Lung microvascular endothelial cell (primary cell): ENCODE measurements around the gene RNF212B. TPM values are rescaled to one million over a fixed set of nuclear protein-coding genes. Genes with fewer than 3 reads are reported as not detected.
"Not testable (repeated sequence)": the region's sequence is repeated elsewhere in the genome, so short reads cannot be mapped to it uniquely, and the experiment has no call there.

ENCODE experiments used
- DNase-seq, 2 donors: peaks; one replicate each; pipeline versions ENCODE4 v3.0.0 to v3.0.0-alpha.2; 2010; ENCODE audit warnings: low read depth in 2 of 2
- total RNA-seq: library from RNA; depleted of rRNA; stranded (reverse); fragments of >200 nt; gene quantifications from 2 replicates; pipeline ENCODE4 v1.2.1, GENCODE V29; 2014

Gene RNF212B, protein sequence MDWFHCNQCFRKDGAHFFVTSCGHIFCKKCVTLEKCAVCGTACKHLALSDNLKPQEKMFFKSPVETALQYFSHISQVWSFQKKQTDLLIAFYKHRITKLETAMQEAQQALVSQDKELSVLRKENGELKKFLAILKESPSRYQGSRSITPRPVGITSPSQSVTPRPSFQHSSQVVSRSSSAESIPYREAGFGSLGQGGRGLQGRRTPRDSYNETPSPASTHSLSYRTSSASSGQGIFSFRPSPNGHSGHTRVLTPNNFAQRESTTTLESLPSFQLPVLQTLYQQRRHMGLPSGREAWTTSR
- total RNA-seq: not detected in 2 replicates

DNA sequence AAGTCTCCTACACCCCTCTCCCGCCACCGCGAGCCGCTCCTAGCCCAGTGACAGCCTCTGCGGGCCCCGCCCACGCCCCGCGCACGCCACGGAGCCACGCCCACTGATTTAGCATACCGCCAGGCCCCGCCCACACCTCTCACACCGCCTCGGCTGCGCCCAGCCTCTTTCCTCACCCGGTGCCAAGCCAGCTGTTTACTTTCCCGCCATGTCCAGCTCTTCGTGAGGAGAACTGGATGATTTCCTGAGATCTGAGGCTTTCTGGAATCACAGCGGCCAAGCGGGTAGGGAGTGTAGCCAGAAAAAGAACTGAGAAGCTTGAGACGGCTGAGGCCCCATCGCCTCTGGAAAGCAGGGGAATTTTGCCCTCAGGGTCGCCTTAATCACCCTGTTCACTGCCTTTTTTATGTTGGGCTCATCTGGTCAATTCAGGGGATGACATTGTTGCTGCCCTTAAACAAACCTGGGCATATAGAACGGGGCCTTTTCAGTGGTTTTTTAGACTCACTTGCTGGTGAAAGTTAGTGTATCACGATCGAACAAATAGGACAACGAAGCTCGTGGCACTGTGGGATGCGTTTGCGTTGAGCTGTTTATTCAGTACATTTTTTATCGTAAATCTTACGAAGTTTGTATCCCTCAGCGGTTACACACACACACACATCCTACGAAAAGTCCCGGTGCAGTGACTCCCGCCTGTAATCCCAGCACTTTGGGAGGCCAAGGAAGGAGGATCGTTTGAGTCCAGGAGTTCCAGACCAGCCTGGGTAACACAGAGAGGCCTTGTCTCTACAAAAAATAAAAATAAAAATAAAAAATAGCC, at the start of gene RNF212B:
TSS of gene RNF212B (plus strand) at position 165 of the 823 bp plus-strand sequence. CDS start 2,410 bp downstream, outside the sequence.
- DNase-seq: peak; percentile 62 to 81

DNA sequence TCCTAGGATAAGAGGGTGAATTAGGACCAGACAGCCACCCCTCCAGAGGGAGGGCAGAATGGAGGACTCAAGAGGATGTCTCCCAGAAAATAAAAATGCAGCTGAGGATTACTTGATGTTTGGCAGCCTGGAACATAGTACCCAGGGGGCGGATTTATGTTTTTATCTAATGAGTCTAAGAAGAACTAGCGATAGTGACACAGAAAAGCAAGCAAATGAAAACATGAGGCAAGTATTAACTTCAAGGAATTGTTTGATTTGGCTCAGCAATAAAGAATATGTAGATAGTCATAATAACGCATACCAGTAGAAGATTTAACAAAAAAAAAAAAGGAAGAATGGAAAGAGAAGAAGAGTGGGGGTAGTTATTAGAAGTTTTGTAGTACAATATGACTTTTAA, 44.3 kb upstream of the RNF212B start:
- no peak for DNase-seq

DNA sequence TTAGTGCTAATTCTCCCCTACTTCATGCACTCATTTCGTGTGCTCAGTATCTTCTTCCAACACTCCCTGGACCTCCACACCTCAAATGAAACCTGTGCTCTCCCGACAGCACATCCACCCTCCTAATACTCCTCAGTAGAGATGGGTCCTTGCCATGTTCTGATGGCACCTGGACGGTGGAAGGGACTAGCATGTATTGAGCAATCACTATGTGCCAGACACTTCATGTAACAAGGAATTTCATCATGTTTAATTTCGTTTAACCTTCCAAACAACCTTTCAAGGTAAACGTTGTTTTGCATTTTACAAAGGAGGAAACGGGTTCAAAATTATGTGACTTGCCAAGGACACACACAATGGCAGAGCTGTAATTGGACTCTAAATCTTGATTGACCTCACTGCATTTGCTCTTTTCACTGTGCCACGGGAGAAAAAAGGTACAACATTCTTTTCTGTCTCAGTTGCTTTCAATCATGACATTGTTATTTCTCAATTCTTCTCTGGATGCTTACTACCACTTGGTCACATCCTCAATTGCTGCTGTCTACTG, 42.1 kb upstream of the RNF212B start:
- no peak for DNase-seq

DNA sequence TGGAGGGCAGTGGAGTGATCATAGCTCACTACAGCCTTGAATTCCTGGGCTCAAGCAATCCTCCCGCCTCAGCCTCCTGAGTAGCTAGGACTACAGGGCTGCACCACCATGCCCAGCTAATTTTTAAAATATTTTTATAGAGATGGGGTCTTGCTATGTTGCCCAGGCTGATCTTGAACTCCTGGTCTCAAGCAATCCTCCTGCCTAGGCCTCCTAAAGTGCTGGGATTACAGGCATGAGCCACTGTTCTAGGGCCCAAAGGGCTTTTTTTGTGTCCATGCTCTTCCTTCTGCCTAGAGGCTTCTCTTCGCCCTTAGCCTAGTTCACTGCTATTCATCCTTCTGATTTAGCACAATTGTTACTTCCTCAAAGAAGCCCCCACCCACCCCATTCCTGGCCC, 41.2 kb upstream of the RNF212B start:
- DNase-seq: not testable (repeated sequence)

DNA sequence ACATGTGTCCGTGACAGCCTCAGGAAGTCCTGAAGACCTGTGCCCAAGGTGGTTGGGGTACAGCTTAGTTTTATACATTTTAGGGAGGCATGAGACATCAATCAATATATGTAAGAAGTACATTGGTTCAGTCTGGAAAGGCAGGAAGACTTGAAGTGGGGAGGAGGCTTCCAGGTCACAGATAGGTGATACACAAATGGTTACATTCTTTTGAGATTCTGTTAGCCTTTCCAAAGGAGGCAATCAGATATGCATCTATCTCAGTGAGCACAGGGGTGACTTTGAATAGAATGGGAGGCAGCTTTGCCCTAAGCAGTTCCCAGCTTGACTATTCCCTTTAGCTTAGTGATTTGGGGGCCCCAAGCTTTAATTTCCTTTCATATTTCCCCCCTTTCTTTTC, 38.6 kb upstream of the RNF212B start:
- not testable (repeated sequence) for DNase-seq

DNA sequence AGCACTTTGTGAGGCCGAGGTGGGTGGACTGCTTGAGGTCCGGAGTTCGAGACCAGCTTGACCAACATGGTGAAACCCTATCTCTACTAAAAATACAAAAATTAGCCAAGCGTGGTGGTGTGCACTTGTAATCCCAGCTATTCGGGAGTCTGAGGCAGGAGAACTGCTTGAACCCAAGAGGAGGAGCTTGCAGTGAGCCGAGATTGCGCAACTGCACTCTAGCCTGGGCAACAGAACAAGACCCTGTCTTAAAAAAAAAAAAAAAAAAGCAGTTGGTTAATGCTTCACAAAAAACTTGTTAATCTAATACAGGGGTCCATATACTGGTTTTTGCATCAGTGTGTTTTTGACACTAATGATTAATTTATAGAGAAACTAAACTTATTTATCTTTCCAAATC, 35.7 kb upstream of the RNF212B start:
- DNase-seq: no peak

DNA sequence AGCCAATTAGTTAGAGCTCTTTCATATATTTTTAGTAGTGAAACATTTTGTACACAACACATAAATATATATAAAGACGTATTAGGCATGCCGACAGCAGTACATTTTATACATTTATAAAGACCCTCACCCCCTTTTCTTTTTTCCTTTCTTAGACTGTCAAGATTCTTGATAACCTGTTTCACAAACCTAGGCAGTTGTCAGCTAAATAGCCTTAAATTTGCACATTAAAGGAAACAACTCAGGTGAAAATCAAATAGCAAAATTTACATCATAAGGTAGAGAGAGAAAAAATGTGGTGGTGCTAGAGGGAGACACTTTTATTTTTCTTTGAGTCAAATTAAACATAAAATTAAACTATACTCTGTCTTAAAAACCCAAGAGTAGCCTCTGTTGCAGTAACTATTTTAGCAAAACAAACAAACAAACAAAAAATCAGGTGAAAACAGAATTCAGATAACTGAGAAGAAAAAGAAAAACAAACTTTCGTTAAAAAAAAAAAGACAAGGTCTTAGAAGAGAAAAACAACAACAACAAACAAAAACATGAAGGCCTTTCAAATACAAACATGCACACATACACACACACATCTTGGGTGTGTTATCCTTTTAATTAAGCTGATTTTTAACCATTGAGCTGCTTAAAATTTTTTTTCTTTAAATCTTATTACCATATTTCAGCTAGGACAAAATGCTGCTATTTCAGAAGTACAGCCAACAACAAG, 31.2 kb upstream of the RNF212B start:
- no peak for DNase-seq

DNA sequence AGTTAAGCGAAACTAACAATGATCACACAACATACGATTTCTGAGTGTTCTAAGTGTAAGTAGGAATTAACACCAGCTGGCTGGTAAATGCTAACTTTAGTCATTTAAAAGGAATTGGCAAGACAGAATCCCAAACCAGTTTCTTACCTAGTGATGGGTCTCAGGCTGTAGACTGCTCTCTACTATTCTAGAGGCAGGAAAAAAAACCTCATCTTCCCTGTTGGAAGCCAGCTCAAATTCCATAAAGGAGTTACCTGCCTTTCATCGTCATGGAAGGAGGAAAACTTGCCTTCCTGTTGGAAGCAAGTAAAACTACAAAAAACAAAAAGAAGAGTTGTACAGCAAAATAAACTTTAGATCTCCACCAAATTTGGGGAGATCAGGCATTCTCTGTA, 30.6 kb upstream of the RNF212B start:
- DNase-seq: no peak

DNA sequence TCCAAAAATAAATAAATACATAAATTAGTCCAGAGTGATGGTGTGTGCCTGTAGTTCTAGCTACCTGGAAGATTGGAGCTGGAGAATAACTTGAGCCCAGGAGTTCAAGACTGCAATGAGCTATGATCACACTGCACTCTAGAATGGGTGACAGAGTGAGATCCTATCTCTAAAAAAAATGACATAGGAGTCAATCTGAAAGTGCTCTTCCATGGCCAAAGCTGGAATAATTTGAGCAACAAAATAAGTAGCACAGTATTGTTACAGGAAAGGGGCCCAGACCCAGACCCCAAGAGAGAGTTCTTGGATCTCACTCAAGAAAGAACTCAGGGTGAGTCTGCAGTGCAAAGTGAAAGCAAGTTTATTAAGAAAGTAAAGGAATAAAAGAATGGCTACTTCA, 29.4 kb upstream of the RNF212B start:
- no peak for DNase-seq

DNA sequence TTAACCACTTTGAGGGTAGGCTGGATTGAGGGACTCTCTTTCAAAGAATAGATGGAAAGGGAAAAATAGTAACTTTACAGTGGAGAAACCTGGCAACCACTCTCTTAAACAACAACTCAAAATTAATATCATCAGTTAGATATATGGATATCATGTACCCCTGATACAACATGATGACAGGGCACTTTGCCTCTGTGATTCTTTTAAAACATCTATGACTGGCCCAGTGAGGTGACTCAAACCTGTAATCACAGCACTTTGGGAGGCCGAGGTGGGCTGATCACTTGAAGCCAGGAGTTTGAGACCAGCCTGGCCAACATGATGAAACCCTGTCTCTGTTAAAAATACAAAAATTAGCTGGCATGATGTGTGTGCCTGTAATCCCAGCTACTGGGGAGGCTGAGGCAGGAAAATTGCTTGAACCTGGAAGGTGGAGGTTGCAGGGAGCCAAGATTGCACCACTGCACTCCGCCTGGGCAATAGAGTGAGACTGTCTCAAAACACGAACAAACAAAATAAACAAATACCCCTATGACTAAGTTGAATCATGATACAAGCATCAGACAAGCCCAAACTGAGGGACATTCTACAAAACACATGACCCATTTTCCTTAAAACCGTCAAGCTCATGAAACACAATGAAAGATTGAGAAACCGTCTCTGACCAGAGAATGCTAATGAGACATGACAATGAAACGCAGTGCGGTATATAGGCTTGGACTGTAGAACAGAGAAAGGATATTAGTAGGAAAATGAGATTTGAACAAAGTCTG, 27.9 kb upstream of the RNF212B start:
- DNase-seq: no peak

DNA sequence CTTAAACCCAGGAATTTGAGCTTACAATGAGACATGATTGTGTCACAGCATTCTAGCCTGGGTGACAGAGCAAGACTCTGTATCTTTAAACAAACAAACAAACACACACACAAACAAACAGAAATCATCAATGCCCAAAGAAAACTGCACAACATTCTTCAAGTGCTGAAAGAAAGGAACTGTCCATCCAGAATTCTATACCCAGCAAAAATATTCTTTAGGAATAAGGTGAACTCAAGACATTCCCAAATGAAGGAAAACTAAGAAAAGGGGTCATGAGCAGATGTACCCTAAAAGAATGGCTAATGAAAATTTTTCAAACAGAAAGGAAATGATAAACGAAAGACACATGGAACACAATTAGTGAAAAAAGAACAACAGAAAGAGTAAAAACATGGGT, 22.3 kb upstream of the RNF212B start:
- DNase-seq: no peak

DNA sequence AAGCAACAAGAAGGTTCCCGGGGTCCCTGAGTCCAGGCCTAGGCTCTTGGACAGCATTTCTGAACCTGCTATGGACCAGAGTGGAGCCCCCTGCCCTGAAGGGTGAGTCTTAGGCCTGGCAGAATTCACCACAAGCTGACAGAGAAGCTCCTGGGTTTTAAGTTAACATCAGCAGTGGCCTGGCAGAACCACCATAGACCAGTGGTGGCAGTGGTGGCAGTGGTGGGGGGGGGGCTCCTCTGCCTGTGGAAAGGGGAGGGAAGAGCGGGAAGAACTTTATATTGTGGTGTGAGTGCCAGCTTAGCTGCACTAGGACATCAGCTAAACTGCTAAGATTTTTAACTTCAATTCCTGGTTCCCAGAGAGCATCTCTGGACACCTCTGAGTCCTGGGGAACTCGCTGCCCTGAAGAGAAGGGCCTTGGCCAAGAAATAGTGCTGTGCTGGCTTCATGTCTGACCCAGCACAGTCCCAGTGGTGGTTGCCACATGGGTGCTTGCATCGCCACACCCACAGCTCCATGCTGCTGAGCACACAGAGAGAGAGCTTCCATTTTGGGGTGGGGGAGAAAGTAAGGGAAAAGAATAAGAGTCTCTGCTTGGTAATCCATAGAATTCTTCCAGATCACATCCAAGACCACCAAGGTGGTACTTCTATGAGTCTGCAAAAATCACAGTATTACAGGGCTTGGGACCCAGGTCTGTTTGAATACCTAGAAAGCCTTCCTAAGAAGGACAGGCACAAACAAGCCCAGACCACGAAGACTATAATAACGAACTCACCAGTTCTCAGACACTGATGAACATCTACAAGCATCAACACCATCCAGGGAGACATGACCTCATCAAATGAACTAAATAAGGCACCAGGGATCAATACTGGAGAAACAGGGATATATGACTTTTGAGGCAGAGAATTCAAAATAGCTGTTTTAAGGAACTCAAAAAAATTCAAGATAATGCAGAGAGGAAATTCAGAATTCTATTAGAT, 20.4 kb upstream of the RNF212B start:
- DNase-seq: no peak

DNA sequence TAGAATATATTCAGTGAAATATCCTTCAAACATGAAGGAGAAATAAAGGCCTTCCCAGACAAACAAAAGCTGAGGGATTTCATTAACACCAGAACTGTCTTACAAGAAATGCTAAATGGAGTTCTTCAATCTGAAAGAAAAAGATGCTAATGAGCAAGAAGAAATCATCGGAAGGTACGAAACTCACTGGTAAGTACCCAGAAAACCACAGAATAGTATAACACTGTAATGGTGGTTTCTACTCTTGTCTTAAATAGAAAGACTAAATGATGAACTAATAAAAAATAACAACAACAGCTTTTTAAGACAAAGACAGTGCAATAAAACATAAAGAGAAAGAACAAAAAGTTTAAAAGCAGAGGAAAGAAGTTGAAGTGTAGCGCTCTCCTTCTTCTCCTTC, 18.7 kb upstream of the RNF212B start:
- DNase-seq: no peak

DNA sequence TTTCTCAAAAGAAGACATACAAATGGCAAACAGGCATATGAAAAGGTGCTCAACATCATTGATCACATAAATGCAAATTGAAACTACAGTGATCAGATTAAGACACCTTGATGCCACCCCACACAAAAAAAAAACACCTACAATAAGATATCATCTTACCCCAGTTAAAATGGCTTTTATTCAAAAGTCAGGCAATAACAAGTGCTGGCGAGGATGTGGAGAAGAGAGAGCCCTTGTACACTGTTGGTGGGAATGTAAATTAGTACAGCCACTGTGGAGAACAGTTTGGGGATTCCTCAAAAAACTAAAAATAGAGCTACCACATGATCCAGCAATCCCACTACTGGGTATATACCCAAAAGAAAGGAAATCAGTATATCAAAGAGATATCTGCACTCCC, 12.8 kb upstream of the RNF212B start:
- DNase-seq: not testable (repeated sequence)

DNA sequence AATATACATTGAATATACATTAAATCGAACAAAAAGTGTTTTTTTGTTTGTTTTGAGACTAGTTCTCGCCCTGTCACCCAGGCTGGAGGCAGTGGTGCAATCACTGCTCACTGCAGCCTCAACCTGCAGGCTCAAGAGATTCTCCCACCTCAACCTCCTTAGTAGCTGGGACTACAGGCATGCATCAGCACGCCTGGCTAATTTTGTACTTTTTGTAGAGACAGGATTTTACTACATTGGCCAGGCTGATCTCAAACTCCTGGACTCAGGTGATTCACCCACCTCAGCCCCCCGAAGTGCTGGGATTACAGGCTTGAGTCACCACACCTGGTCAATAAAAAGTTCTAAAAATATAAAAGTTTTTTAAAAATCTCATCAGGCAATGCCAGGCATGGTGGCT, 10.2 kb upstream of the RNF212B start:
- DNase-seq: no peak

DNA sequence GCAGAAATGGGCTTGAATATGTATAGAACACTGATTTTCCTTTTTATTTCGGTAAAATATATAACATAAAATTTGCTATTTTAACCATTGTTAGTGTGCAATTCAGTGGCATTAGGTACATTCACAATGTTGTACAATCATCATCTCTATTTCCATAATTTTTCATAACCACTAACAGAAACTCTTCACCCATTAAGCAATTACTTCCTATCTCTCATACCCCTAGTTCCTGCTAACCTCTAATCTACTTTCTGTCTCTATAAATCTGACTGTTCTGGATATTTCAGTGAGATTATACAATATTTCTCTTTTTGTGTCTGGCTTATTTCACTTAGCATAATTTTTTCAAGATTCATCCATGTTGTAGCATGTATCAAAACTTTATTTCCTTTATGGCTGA, 8.9 kb upstream of the RNF212B start:
- DNase-seq: no peak

DNA sequence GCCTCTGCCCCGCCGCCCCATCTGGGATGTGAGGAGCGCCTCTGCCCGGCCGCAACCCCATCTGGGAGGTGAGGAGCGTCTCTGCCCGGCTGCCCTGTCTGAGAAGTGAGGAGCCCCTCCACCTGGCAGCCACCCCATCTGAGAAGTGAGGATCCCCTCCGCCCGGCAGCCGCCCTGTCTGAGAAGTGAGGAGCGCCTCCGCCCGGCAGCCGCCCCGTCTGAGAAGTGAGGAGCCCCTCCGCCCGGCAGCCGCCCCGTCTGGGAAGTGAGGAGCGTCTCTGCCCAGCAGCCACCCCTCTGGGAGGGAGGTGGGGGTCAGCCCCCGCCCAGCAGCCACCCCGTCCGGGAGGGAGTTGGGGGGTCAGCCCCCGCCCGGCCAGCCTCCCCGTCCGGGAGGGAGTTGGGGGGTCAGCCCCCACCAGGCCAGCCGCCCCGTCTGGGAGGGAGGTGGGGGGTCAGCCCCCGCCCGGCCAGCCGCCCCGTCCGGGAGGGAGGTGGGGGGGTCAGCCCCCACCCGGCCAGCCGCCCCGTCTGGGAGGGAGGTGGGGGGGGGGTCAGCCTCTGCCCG, 5.4 kb upstream of the RNF212B start:
- DNase-seq: not testable (repeated sequence)

DNA sequence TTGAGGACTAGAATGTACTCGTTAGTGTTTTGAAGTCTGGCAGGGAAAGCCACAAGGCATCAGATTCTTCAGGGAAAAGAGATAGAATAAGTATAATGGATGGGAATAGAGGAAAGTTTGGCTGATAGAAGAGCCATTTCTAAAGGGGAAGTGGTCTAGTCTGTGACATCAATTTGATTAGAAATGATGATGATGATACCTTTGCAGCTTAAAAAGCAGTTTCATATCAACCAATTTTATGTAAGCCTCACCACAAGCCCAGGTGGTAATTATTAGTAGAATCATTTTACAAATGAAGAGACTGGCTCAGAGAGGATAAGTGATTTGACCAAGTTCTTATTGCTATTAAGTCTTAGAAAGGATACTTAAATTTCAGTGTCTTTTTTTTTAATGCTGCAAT, 2.9 kb downstream of the RNF212B start:
- DNase-seq: no peak

DNA sequence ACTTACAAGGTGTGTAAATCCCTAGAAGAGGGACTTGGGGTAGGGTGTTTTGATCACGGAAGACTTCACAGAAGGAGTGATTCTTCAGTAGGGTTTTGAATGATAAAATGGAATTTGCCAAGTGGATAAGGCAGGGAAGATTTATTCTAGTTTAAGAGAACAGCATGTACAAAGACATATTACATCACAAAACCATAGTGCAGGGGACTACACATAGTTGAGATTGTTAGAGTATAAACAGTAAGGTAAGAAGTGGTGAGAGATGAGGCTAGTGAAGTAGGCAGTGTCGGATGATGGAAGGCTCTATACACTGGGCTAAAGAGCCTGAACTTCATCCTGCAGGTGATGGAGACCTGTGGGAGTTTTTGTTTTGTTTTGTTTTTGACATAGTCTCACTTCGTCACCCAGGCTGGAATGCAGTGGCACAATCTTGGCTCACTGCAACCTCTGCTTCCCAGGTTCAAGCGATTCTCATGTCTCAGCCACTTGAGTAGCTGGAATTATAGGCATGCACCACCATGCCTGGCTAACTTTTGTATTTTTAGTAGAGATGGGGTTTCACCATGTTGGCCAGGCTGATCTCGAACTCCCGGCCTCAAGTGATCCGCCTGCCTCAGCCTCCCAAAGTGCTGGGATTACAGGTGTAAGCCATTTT, 3.5 kb downstream of the RNF212B start:
- not testable (repeated sequence) for DNase-seq
